ENCODE data around the gene FMN1.

FMN1 gene

GRCh38 chr15:32807331-32807730, 387.2 kb downstream of the FMN1 start:
- TF ChIP-seq CTCF (IDR thresholded peaks at IDR 0.05; ENCODE audit: low read depth, low read length, missing control alignments), result no peak
- no peak for DNase-seq (ENCODE audit: extremely low read depth, low read depth)
- no peak overlapping the region for H3K4me3 ChIP-seq (replicated peaks; ENCODE audit: low read depth, low read length)

GRCh38 chr15:32803631-32804030, 390.9 kb downstream of the FMN1 start:
- no peak for TF ChIP-seq CTCF (IDR thresholded peaks at IDR 0.05; ENCODE audit: low read depth, low read length, missing control alignments)
- H3K4me3 ChIP-seq (replicated peaks; ENCODE audit: low read depth, low read length), result no peak overlapping the region
- no peak for DNase-seq (ENCODE audit: extremely low read depth, low read depth)

DNA sequence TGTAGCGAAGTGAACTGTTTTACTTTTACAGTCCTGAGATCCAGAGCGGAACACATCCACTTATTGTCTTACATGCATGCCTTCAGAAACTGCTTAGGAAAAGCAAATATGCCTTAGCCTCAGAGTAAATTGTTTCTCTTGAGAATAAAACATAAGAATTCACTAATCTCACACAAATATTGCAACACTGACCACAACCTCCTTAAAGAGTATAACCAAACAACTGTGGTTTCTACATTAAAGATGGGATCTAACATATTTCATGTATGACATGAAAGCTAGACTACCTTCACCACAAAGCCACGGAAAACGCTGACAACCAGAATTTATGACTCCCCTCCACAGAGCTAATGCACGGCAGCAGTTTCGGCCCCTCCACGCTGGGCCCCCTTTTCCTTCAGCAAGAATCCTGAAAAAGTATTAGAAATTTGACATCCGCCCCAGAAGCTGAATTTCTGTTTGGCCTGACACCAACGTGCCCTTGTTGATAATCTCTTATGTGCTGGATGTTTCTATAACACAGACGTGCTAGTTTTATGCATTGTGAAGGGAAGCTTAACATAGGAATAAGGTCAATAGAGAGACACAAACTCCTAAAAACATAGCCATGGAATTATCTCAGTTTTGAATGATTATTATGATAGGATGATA, 392.1 kb downstream of the FMN1 start:
- no peak for TF ChIP-seq CTCF (IDR thresholded peaks at IDR 0.05; ENCODE audit: low read depth, low read length, missing control alignments)
- no peak for DNase-seq (ENCODE audit: extremely low read depth, low read depth)
- no peak overlapping the region for H3K4me3 ChIP-seq (replicated peaks; ENCODE audit: low read depth, low read length)

DNA sequence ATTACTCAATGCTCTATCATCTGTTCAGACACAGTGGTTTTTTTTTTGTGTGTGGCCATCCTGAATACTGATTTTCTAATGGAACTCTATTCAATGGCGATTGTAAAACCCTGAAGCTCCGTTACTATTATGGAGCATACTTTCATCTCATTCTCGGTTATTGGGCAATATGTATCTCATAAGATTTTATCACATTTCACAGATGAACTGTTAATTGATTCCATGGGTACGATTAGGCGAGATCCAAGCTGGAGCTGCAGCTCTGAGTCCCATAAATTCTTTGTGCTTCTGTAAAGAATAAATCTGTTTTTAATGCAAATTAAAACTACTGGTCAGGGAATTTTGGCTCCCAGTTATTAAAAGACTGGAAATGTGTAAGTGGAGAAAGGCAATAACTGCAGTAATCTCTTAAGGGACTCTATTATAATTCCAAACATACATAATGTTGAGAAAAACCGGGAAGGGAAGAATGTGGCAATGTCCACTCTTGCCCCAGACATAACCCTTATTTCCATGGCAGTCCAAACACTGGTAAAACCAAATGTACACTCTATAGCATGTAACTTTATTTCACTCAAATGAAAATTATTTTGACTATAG, 394.5 kb downstream of the FMN1 start:
- H3K4me3 ChIP-seq (replicated peaks; ENCODE audit: low read depth, low read length), result no peak overlapping the region
- DNase-seq (ENCODE audit: extremely low read depth, low read depth), result no peak
- no peak for TF ChIP-seq CTCF (IDR thresholded peaks at IDR 0.05; ENCODE audit: low read depth, low read length, missing control alignments)

DNA sequence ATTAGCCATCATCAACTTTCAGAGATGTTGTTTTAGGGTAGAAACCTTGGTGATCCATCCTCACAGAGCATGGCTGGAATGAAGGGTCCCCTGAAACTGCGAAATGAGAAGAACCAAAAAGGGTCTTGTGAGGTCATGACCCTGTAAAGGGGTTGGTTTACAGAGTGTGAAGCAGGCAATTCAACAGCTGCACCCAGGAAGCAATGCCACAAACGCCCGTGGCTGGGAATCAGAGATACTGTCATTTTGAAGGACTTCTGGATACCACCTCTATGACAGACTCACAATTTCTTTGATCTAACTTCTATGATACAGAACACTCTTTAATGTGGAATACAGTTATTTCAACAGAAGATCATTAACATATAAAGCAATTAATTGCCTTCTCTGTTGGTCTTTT, 397.7 kb downstream of the FMN1 start:
- no peak for DNase-seq (ENCODE audit: extremely low read depth, low read depth)
- no peak overlapping the region for H3K4me3 ChIP-seq (replicated peaks; ENCODE audit: low read depth, low read length)
- TF ChIP-seq CTCF (IDR thresholded peaks at IDR 0.05; ENCODE audit: low read depth, low read length, missing control alignments), result no peak

GRCh38 chr15:32794973-32795372, 399.5 kb downstream of the FMN1 start:
- no peak for TF ChIP-seq CTCF (IDR thresholded peaks at IDR 0.05; ENCODE audit: low read depth, low read length, missing control alignments)
- DNase-seq (ENCODE audit: extremely low read depth, low read depth), result no peak
- no peak overlapping the region for H3K4me3 ChIP-seq (replicated peaks; ENCODE audit: low read depth, low read length)

DNA sequence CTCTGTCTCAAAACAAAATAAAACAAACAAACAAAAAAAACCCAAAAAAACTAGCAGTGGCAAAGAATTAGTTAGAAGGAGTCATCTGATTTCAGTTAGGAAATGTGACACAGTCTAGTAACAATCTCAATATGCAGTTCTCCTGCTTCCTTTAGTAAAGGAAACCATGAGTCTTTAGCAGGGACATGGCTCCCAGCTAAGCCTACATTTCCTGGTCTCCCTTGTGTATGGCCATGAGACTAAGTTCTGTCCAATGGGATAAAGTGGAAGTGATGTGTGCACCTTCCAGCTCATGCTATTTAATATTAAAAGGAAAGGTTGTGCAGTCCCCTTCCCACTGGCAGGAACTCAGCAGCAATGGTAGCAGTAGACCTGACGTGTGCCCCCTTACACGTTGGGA, 402.1 kb downstream of the FMN1 start:
- no peak for DNase-seq (ENCODE audit: extremely low read depth, low read depth)
- no peak for TF ChIP-seq CTCF (IDR thresholded peaks at IDR 0.05; ENCODE audit: low read depth, low read length, missing control alignments)
- no peak overlapping the region for H3K4me3 ChIP-seq (replicated peaks; ENCODE audit: low read depth, low read length)
